WTC11 (cell line): ENCODE results near the gene ACAD8. TPM values are rescaled to one million over a fixed set of nuclear protein-coding genes. Genes with fewer than 3 reads are reported as not detected.

Source experiments
- CDX4 ChIP-seq: fragments of 250-450 bp; sonication (Bioruptor Pico); IDR thresholded peaks from 2 replicates; pipeline ENCODE4 v1.9.0; 2021; ENCODE audit warnings: moderate library complexity, mild to moderate bottlenecking, inconsistent platforms, borderline replicate concordance
- CREB1 ChIP-seq: sonication (generic); formaldehyde crosslinking; IDR thresholded peaks from 2 replicates; pipeline ENCODE4 v1.8.0; 2023; ENCODE audit warnings: mild to moderate bottlenecking, missing genetic modification reagents
- E2F5 ChIP-seq: sonication (generic); formaldehyde crosslinking; IDR thresholded peaks from 2 replicates; pipeline ENCODE4 v1.8.1; 2022; ENCODE audit warnings: mild to moderate bottlenecking, moderate library complexity, missing genetic modification reagents
- FOXJ3 ChIP-seq: sonication (generic); formaldehyde crosslinking; IDR thresholded peaks from 2 replicates; pipeline ENCODE4 v1.9.0; 2021; ENCODE audit warnings: missing genetic modification reagents, mild to moderate bottlenecking, borderline replicate concordance
- GTF2I ChIP-seq: fragments of 250-450 bp; sonication (Bioruptor Pico); conservative IDR thresholded peaks from 2 replicates; pipeline ENCODE4 v1.4.0; 2021; ENCODE audit warnings: mild to moderate bottlenecking
- IRF2 ChIP-seq: sonication (generic); formaldehyde crosslinking; IDR thresholded peaks from 2 replicates; pipeline ENCODE4 v1.8.0; 2022; ENCODE audit warnings: low read depth, missing genetic modification reagents, borderline replicate concordance
- JUN ChIP-seq: sonication (generic); formaldehyde crosslinking; IDR thresholded peaks from 2 replicates; pipeline ENCODE4 v1.8.0; 2023; ENCODE audit warnings: mild to moderate bottlenecking, missing genetic modification reagents
- KAT7 ChIP-seq: sonication (generic); formaldehyde crosslinking; IDR thresholded peaks from 2 replicates; pipeline ENCODE4 v1.8.1; 2023; ENCODE audit warnings: missing genetic modification reagents, mild to moderate bottlenecking, borderline replicate concordance
- MXD4 ChIP-seq: fragments of 250-450 bp; sonication (Bioruptor Pico); IDR thresholded peaks from 2 replicates; pipeline ENCODE4 v1.8.0; 2021; ENCODE audit warnings: mild to moderate bottlenecking, moderate library complexity, borderline replicate concordance
- NFE2L1 ChIP-seq: sonication (generic); formaldehyde crosslinking; IDR thresholded peaks from 2 replicates; pipeline ENCODE4 v1.8.1; 2023; ENCODE audit warnings: missing genetic modification reagents
- NR1H2 ChIP-seq: sonication (generic); formaldehyde crosslinking; IDR thresholded peaks from 2 replicates; pipeline ENCODE4 v1.9.0; 2021; ENCODE audit warnings: mild to moderate bottlenecking, moderate library complexity, missing genetic modification reagents
- RELA ChIP-seq: sonication (generic); formaldehyde crosslinking; IDR thresholded peaks from 2 replicates; pipeline ENCODE4 v1.8.1; 2022; ENCODE audit warnings: missing genetic modification reagents, mild to moderate bottlenecking, borderline replicate concordance
- RORB ChIP-seq: fragments of 250-450 bp; sonication (Bioruptor Pico); IDR thresholded peaks from 2 replicates; pipeline ENCODE4 v1.9.0; 2021; ENCODE audit warnings: mild to moderate bottlenecking
- SMAD3 ChIP-seq: sonication (generic); formaldehyde crosslinking; IDR thresholded peaks from 2 replicates; pipeline ENCODE4 v1.8.0; 2022; ENCODE audit warnings: missing genetic modification reagents, mild to moderate bottlenecking, borderline replicate concordance
- SMAD4 ChIP-seq: sonication (generic); formaldehyde crosslinking; IDR thresholded peaks from 2 replicates; pipeline ENCODE4 v1.8.0; 2022; ENCODE audit warnings: mild to moderate bottlenecking, missing genetic modification reagents
- TP53 ChIP-seq: sonication (generic); formaldehyde crosslinking; IDR thresholded peaks from 2 replicates; pipeline ENCODE4 v1.8.1; 2023; ENCODE audit warnings: mild to moderate bottlenecking, missing genetic modification reagents
- USF1 ChIP-seq: sonication (generic); formaldehyde crosslinking; IDR thresholded peaks from 2 replicates; pipeline ENCODE4 v1.8.0; 2022; ENCODE audit warnings: mild to moderate bottlenecking, missing genetic modification reagents
- ZNF121 ChIP-seq: sonication (generic); formaldehyde crosslinking; IDR thresholded peaks from 2 replicates; pipeline ENCODE4 v1.8.0; 2023; ENCODE audit warnings: missing genetic modification reagents
- ZNF416 ChIP-seq: fragments of 250-450 bp; sonication (Bioruptor Pico); IDR thresholded peaks from 2 replicates; pipeline ENCODE4 v1.9.0; 2021; ENCODE audit warnings: mild to moderate bottlenecking, inconsistent platforms
- total RNA-seq: library from RNA; stranded (reverse); gene quantifications from 3 replicates; pipeline ENCODE4 v1.2.3, GENCODE V29; 2021
- TF ChIP-seq, protein P1 (sequence below): sonication (generic); formaldehyde crosslinking; IDR thresholded peaks from 2 replicates; pipeline ENCODE4 v1.8.1; 2023; ENCODE audit warnings: mild to moderate bottlenecking, missing genetic modification reagents
- TF ChIP-seq, protein P2 (sequence below): sonication (generic); formaldehyde crosslinking; IDR thresholded peaks from 2 replicates; pipeline ENCODE4 v1.8.0; 2022; ENCODE audit warnings: mild to moderate bottlenecking, missing genetic modification reagents
- TF ChIP-seq, protein P3 (sequence below): sonication (generic); formaldehyde crosslinking; IDR thresholded peaks from 2 replicates; pipeline ENCODE4 v1.8.1; 2022; ENCODE audit warnings: low read depth, missing genetic modification reagents, borderline replicate concordance
- TF ChIP-seq, protein P4 (sequence below): sonication (generic); formaldehyde crosslinking; IDR thresholded peaks from 2 replicates; pipeline ENCODE4 v1.8.0; 2023; ENCODE audit warnings: missing genetic modification reagents, mild to moderate bottlenecking, borderline replicate concordance
- TF ChIP-seq, protein P5 (sequence below): sonication (generic); formaldehyde crosslinking; IDR thresholded peaks from 2 replicates; pipeline ENCODE4 v1.8.1; 2022; ENCODE audit warnings: mild to moderate bottlenecking, missing genetic modification reagents, moderate library complexity, borderline replicate concordance
- TF ChIP-seq, protein P6 (sequence below): sonication (generic); formaldehyde crosslinking; IDR thresholded peaks from 2 replicates; pipeline ENCODE4 v1.8.1; 2023; ENCODE audit warnings: mild to moderate bottlenecking, missing genetic modification reagents, moderate library complexity
- TF ChIP-seq, protein P7 (sequence below): sonication (generic); formaldehyde crosslinking; conservative IDR thresholded peaks from 2 replicates; pipeline ENCODE4 v1.8.1; 2022; ENCODE audit warnings: mild to moderate bottlenecking, missing genetic modification reagents

Gene ACAD8
- total RNA-seq, 1 experiment from 2014 or later, result 55.2 TPM

- no peak for TF ChIP-seq RORB (CRISPR knock-in tag)
- no peak for TF ChIP-seq NR1H2
- TF ChIP-seq, protein P1, sequence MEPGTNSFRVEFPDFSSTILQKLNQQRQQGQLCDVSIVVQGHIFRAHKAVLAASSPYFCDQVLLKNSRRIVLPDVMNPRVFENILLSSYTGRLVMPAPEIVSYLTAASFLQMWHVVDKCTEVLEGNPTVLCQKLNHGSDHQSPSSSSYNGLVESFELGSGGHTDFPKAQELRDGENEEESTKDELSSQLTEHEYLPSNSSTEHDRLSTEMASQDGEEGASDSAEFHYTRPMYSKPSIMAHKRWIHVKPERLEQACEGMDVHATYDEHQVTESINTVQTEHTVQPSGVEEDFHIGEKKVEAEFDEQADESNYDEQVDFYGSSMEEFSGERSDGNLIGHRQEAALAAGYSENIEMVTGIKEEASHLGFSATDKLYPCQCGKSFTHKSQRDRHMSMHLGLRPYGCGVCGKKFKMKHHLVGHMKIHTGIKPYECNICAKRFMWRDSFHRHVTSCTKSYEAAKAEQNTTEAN, result peak; percentile 55; the same call in 1 of the 2 replicates
- no peak for TF ChIP-seq IRF2 (CRISPR knock-in tag)
- TF ChIP-seq, protein P2, sequence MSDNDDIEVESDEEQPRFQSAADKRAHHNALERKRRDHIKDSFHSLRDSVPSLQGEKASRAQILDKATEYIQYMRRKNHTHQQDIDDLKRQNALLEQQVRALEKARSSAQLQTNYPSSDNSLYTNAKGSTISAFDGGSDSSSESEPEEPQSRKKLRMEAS, result peak; percentile 80
- TF ChIP-seq SMAD3 (CRISPR knock-in tag), result peak; percentile 41; the same call in 1 of the 2 replicates
- no peak for TF ChIP-seq FOXJ3 (CRISPR knock-in tag)
- TF ChIP-seq, protein P3, sequence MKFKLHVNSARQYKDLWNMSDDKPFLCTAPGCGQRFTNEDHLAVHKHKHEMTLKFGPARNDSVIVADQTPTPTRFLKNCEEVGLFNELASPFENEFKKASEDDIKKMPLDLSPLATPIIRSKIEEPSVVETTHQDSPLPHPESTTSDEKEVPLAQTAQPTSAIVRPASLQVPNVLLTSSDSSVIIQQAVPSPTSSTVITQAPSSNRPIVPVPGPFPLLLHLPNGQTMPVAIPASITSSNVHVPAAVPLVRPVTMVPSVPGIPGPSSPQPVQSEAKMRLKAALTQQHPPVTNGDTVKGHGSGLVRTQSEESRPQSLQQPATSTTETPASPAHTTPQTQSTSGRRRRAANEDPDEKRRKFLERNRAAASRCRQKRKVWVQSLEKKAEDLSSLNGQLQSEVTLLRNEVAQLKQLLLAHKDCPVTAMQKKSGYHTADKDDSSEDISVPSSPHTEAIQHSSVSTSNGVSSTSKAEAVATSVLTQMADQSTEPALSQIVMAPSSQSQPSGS (CRISPR knock-in tag), result no peak
- no peak for TF ChIP-seq CDX4 (CRISPR knock-in tag)
- no peak for TF ChIP-seq ZNF416 (CRISPR knock-in tag)
- no peak for TF ChIP-seq RELA (CRISPR knock-in tag)
- no peak for TF ChIP-seq CREB1 (CRISPR knock-in tag)
- no peak for TF ChIP-seq JUN (CRISPR knock-in tag)
- peak; percentile 54; the same call in 1 of the 2 replicates for TF ChIP-seq USF1
- TF ChIP-seq, protein P4, sequence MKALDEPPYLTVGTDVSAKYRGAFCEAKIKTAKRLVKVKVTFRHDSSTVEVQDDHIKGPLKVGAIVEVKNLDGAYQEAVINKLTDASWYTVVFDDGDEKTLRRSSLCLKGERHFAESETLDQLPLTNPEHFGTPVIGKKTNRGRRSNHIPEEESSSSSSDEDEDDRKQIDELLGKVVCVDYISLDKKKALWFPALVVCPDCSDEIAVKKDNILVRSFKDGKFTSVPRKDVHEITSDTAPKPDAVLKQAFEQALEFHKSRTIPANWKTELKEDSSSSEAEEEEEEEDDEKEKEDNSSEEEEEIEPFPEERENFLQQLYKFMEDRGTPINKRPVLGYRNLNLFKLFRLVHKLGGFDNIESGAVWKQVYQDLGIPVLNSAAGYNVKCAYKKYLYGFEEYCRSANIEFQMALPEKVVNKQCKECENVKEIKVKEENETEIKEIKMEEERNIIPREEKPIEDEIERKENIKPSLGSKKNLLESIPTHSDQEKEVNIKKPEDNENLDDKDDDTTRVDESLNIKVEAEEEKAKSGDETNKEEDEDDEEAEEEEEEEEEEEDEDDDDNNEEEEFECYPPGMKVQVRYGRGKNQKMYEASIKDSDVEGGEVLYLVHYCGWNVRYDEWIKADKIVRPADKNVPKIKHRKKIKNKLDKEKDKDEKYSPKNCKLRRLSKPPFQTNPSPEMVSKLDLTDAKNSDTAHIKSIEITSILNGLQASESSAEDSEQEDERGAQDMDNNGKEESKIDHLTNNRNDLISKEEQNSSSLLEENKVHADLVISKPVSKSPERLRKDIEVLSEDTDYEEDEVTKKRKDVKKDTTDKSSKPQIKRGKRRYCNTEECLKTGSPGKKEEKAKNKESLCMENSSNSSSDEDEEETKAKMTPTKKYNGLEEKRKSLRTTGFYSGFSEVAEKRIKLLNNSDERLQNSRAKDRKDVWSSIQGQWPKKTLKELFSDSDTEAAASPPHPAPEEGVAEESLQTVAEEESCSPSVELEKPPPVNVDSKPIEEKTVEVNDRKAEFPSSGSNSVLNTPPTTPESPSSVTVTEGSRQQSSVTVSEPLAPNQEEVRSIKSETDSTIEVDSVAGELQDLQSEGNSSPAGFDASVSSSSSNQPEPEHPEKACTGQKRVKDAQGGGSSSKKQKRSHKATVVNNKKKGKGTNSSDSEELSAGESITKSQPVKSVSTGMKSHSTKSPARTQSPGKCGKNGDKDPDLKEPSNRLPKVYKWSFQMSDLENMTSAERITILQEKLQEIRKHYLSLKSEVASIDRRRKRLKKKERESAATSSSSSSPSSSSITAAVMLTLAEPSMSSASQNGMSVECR (CRISPR knock-in tag), result no peak; the same call in 1 of the 2 replicates
- TF ChIP-seq, protein P5, sequence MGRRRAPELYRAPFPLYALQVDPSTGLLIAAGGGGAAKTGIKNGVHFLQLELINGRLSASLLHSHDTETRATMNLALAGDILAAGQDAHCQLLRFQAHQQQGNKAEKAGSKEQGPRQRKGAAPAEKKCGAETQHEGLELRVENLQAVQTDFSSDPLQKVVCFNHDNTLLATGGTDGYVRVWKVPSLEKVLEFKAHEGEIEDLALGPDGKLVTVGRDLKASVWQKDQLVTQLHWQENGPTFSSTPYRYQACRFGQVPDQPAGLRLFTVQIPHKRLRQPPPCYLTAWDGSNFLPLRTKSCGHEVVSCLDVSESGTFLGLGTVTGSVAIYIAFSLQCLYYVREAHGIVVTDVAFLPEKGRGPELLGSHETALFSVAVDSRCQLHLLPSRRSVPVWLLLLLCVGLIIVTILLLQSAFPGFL (CRISPR knock-in tag), result no peak
- TF ChIP-seq, protein P6, sequence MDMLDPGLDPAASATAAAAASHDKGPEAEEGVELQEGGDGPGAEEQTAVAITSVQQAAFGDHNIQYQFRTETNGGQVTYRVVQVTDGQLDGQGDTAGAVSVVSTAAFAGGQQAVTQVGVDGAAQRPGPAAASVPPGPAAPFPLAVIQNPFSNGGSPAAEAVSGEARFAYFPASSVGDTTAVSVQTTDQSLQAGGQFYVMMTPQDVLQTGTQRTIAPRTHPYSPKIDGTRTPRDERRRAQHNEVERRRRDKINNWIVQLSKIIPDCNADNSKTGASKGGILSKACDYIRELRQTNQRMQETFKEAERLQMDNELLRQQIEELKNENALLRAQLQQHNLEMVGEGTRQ (CRISPR knock-in tag), result no peak
- TF ChIP-seq, protein P7, sequence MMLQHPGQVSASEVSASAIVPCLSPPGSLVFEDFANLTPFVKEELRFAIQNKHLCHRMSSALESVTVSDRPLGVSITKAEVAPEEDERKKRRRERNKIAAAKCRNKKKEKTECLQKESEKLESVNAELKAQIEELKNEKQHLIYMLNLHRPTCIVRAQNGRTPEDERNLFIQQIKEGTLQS, result no peak
- TF ChIP-seq KAT7 (CRISPR knock-in tag), result no peak; the same call in 1 of the 2 replicates
- peak; percentile 71 for TF ChIP-seq E2F5 (CRISPR knock-in tag)
- TF ChIP-seq NFE2L1 (CRISPR knock-in tag), result no peak
- TF ChIP-seq GTF2I (CRISPR knock-in tag), result no peak
- no peak for TF ChIP-seq SMAD4 (CRISPR knock-in tag)
- no peak for TF ChIP-seq ZNF121
- TF ChIP-seq TP53 (CRISPR knock-in tag), result peak; percentile 66; the same call in 1 of the 2 replicates
- no peak for TF ChIP-seq MXD4 (CRISPR knock-in tag)
Measured at GRCh38 chr11:134253188-134253993, at the start of gene ACAD8, which contains the start of gene THYN1 (continued).
